Suprapubic skin (tissue), 3 donors: Measurements from ENCODE around the gene GAS2L3.
A peak's percentile ranks its signal among the peaks of the same experiment; 100 is the strongest.

Experiments used
- CTCF ChIP-seq, 2 donors: fragments of 200-600 bp in 1 of 2; fragments of 450-650 bp in 1 of 2; sonication (generic) in 1 of 2; IDR thresholded peaks; one replicate each; pipeline ENCODE4 v1.5.1; 2016 to 2019; ENCODE audit warnings: antibody characterized with exemption in 2 of 2, mild to moderate bottlenecking in 1 of 2, moderate library complexity in 1 of 2
- EP300 ChIP-seq: sonication (generic); formaldehyde crosslinking; IDR thresholded peaks from one replicate; pipeline ENCODE4 v1.6.1; 2017; ENCODE audit warnings: antibody characterized with exemption

GRCh38 chr12:100672075-100672592 is 98.7 kb downstream of the GAS2L3 start:
- TF ChIP-seq CTCF (IDR thresholded peaks at IDR 0.05) (peak in 1 of 2 donors; percentile 27), EP300 (no peak)
